LNCaP clone FGC (cell line): Measurements from ENCODE around the gene CD6.

Source experiments
- DNase-seq: peaks from one replicate; pipeline ENCODE4 v3.0.0-alpha.2; 2011; ENCODE audit warnings: low read depth
- H3K4me3 ChIP-seq: 2 replicates; pipeline ENCODE4 v1.5.1; 2011; ENCODE audit warnings: mild to moderate bottlenecking, low read depth, low read length, control low read depth
- TF ChIP-seq, protein P1 (sequence below): IDR thresholded peaks from 2 replicates; pipeline ENCODE4 v1.5.1; 2012; ENCODE audit warnings: mild to moderate bottlenecking; ENCODE audit not compliant: control insufficient read depth, insufficient read depth; ENCODE audit errors: extremely low read depth

The CD6 gene

GRCh38 chr11:61026121-61027031 lies 54.9 kb downstream of the CD6 start:
- H3K4me3 ChIP-seq, result no peak overlapping the region
- TF ChIP-seq, protein P1, sequence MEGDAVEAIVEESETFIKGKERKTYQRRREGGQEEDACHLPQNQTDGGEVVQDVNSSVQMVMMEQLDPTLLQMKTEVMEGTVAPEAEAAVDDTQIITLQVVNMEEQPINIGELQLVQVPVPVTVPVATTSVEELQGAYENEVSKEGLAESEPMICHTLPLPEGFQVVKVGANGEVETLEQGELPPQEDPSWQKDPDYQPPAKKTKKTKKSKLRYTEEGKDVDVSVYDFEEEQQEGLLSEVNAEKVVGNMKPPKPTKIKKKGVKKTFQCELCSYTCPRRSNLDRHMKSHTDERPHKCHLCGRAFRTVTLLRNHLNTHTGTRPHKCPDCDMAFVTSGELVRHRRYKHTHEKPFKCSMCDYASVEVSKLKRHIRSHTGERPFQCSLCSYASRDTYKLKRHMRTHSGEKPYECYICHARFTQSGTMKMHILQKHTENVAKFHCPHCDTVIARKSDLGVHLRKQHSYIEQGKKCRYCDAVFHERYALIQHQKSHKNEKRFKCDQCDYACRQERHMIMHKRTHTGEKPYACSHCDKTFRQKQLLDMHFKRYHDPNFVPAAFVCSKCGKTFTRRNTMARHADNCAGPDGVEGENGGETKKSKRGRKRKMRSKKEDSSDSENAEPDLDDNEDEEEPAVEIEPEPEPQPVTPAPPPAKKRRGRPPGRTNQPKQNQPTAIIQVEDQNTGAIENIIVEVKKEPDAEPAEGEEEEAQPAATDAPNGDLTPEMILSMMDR, result no peak
- DNase-seq, result no peak

DNA sequence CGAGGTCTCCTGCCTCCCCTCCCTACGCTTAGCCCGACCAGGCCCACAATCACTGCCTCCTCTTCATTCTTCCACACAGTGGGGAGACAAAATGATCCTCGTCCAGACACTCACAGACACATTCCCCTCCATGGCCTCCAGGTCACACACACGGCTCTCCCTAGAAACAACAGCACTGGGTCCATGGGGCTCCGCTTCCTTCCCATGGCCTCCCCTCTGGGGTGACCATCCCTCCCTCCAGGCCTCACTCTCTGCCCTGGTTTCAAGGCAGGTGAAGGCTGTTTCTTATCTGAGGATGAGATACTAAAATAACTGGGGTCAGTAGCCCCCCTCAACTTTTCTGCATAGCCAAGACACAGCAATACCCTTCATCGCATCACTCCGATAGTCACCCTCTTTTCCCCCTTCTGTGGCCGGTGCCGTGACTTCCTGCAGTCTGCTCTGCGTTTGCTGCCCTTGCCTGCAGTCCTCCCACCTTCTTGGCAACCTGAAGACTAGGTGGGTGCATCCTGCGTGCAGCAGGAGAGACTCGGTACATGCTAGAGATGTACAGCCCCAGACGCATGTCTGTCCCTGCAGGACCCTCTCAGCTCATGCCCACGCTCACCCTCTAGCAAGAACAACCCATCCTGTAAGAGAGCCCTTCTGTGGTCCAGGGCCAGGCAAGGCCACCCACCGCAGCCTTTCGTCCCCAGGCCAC lies 55.8 kb downstream of the CD6 start:
- TF ChIP-seq, protein P1, result no peak

DNA sequence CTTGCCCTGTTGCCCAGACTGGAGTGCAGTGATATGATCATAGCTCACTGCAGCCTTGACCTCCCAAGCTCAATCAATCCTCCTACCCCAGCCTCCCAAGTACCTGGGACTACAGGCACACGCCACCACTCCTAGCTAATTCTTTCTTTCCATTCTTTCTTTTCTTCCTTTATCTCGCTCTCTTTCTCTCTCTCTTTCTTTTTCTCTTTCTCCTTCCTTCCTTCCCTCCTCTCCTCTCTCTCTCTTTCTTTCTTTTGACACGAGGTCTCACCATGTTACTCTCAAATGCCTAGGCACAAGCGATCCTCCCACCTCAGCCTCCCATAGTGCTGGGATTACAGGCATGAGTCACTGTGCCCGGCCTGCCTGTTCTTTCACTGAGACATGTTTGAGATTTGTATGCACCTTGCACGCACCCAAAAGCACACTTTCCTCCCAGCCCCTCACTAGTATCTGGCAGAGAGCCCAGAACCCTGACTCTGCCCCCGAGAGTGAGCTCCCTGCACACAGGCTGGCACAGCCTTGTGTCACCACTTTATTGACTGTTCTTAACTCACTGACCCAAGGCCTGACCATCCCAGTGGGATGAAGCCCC lies 56.8 kb downstream of the CD6 start:
- DNase-seq, result no peak
- TF ChIP-seq, protein P1, result no peak
- no peak overlapping the region for H3K4me3 ChIP-seq

More for the DNA sequence above, 55.8 kb downstream of the CD6 start:
- no peak overlapping the region for H3K4me3 ChIP-seq
- DNase-seq, result no peak

DNA sequence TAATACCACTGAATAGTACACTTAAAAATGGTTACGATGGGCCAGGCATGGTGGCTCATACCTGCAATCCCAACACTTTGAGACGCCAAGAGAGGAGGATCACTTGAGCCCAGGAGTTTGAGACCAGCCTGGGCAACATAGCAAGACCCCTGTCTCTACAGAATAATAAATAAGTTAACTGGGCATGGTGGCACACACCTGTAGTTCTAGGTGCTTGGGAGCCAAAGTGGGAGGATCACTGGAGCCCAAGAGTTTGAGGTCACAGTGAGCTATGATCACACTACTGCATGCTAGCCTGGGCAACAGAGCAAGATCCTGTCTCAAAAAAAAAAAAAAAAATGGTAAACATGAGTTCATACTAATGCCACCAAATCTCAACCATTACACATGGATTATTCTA lies 61.3 kb downstream of the CD6 start:
- no peak for DNase-seq
- H3K4me3 ChIP-seq, result no peak overlapping the region
- TF ChIP-seq, protein P1, result no peak

- TF ChIP-seq, protein P1, result no peak
- no peak for DNase-seq
- no peak overlapping the region for H3K4me3 ChIP-seq
These were observed 61.9 kb downstream of the CD6 start for GRCh38 chr11:61033417-61033816.

- DNase-seq, result no peak
- TF ChIP-seq, protein P1, result no peak
- H3K4me3 ChIP-seq, result no peak overlapping the region
These were observed 62.6 kb downstream of the CD6 start for GRCh38 chr11:61034111-61034510.
